LNCaP clone FGC (cell line): ENCODE data around the gene PPP2R5B.

Experiments
- DNase-seq: peaks from one replicate; pipeline ENCODE4 v3.0.0-alpha.2; 2011; ENCODE audit warnings: low read depth
- H3K4me3 ChIP-seq: 2 replicates; pipeline ENCODE4 v1.5.1; 2011; ENCODE audit warnings: mild to moderate bottlenecking, low read depth, low read length, control low read depth
- CTCF ChIP-seq: IDR thresholded peaks from 2 replicates; pipeline ENCODE4 v1.5.1; 2012; ENCODE audit warnings: mild to moderate bottlenecking; ENCODE audit not compliant: control insufficient read depth, insufficient read depth; ENCODE audit errors: extremely low read depth

PPP2R5B gene

DNA sequence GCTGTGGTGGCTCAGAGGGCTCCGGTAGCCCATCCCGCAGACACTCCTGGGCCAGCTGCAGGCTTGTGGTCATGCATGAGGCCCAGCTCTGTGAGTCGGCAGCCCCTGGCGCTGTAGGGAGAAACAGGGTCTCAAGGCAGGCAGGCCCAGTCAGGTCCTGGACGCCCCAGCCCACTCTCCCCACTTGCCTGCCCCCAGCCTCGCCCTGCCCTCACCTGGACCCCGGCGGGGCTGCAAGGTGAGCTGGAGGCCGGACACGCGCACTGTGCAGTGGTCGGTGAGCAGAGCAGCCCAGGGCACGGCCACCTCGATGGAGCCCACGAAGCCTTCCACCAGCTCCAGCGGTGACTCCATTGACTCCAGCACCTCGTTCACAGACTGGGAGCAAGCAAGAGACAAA is 10.4 kb upstream of the PPP2R5B start:
- H3K4me3 ChIP-seq, result no peak overlapping the region
- TF ChIP-seq CTCF, result no peak
- DNase-seq, result no peak

- peak overlapping the region; percentile 98; the same call in 1 of the 2 replicates for H3K4me3 ChIP-seq
- no peak for DNase-seq
Observed at GRCh38 chr11:64915376-64915887, 9.1 kb upstream of the PPP2R5B start.

DNA sequence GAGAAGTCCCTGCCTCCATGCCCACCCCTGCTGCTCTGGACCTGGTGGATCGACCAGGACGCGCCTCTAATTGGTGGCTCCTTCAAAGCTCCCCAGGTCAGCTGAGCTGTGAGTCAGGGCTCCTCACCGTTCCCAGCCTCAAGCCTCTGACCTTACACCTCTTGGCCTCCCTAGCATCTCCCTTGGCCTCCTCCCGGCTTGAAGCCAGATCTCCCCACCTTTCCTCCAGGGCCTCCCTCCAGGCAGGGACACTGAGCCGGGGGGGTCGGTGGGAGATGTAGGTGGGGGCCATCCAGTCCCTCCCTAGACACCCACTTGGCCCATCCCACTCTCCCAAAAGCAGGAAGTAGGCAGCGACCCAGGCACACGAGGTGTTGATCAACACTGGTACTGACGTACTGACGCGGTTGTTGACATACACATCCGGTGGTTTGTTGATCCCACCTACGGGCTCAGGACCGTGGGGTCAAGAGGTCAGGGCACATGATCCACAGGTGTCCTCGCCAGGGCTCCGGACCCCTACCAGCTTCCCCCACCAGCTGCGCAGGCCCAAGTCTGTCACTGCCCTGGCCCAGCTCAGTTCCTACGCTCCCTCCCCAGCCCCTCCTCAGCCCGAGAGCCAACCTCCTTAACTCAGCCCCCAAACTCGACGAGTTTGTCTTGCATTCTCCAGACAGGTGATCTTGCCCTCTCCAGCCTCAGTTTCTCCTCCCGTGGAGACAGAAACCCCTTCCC is 8.3 kb upstream of the PPP2R5B start:
- no peak for TF ChIP-seq CTCF
- no peak for DNase-seq
- peak overlapping the region; percentile 98 for H3K4me3 ChIP-seq

More at GRCh38 chr11:64915376-64915887, 9.1 kb upstream of the PPP2R5B start:
- TF ChIP-seq CTCF, result no peak

- peak within 1 kb of the TSS; percentile 98 for H3K4me3 ChIP-seq
- peak; percentile 99 for DNase-seq
- TF ChIP-seq CTCF, result no peak
Observed at GRCh38 chr11:64916775-64917662, 7.5 kb upstream of the PPP2R5B start, which contains the start of gene ATG2A. TSS of gene ATG2A (minus strand) at chr11:64917209. CDS start at chr11:64917135, 74 bp downstream.

- no peak for DNase-seq
- no peak for TF ChIP-seq CTCF
- peak overlapping the region; percentile 98 for H3K4me3 ChIP-seq
Observed at GRCh38 chr11:64917663-64917995, 6.9 kb upstream of the PPP2R5B start.

DNA sequence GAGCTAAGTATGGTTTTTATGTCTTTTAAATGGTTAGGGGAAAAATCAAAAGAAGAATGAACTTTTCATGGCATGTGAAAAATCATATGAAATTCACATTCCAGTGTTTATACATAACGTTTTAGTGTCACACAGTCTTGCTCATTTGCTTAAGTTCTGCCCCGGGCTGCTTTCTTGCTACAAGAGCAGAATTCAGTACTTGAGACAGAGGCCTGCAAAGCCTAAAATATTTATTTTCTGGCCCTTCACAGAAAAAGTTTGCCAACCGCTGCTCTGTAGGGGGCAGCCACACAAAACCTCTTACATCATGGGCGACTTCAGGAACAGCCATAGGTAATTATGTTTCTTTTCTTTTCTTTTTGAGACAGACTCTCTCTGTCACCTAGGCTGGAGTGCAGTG is 6.5 kb upstream of the PPP2R5B start:
- TF ChIP-seq CTCF, result peak; percentile 17; the same call in 1 of the 2 replicates
- H3K4me3 ChIP-seq, result peak overlapping the region; percentile 98
- no peak for DNase-seq
